Neural cell (in vitro differentiated cells): Measurements from ENCODE around the gene C1orf210. TPM values are rescaled to one million over a fixed set of nuclear protein-coding genes. Genes with fewer than 3 reads are reported as not detected.

ENCODE experiments used
- H2AFZ ChIP-seq: fragments of 200-600, 300-800 bp; sonication (generic), shearing (Covaris generic); 2 replicates; pipeline ENCODE4 v1.6.0; 2014; ENCODE audit warnings: low read depth, mild to moderate bottlenecking, antibody characterized with exemption, low read length, moderate library complexity
- H3F3A ChIP-seq: fragments of 200-600 bp; shearing (Covaris generic); 2 replicates; pipeline ENCODE4 v1.6.1; 2016; ENCODE audit warnings: mild to moderate bottlenecking, moderate library complexity, mixed read lengths, antibody characterized with exemption, low read length; ENCODE audit not compliant: insufficient read depth, poor library complexity, severe bottlenecking
- H3K27ac ChIP-seq: fragments of 200-600, 300-800 bp; sonication (generic), shearing (Covaris generic); 2 replicates; pipeline ENCODE4 v1.5.1; 2014; ENCODE audit warnings: mild to moderate bottlenecking, low read length, moderate library complexity
- H3K27me3 ChIP-seq: fragments of 300-800, 200-600 bp; sonication (generic), shearing (Covaris generic); 2 replicates; pipeline ENCODE4 v1.6.0; 2014; ENCODE audit warnings: mild to moderate bottlenecking, low read depth, low read length, moderate library complexity; ENCODE audit not compliant: insufficient read depth
- H3K36me3 ChIP-seq: fragments of 300-800, 200-600 bp; sonication (generic), shearing (Covaris generic); 2 replicates; pipeline ENCODE4 v1.5.1; 2014; ENCODE audit warnings: mild to moderate bottlenecking, antibody characterized with exemption, low read length, moderate library complexity; ENCODE audit not compliant: insufficient read depth
- H3K4me2 ChIP-seq: fragments of 300-800, 200-600 bp; sonication (generic), shearing (Covaris generic); 2 replicates; pipeline ENCODE4 v1.6.0; 2014; ENCODE audit warnings: mild to moderate bottlenecking, low read length
- H3K4me3 ChIP-seq: fragments of 300-800, 200-600 bp; sonication (generic), shearing (Covaris generic); 2 replicates; pipeline ENCODE4 v1.5.1; 2014; ENCODE audit warnings: mild to moderate bottlenecking, low read length, moderate library complexity
- H3K79me2 ChIP-seq: fragments of 200-600 bp; shearing (Covaris generic); replicated peaks from 2 replicates; pipeline ENCODE4 v1.6.0; 2014; ENCODE audit warnings: mild to moderate bottlenecking, low read length, moderate library complexity; ENCODE audit not compliant: insufficient read depth
- H3K9ac ChIP-seq: fragments of 300-800, 200-600 bp; sonication (generic), shearing (Covaris generic); 2 replicates; pipeline ENCODE4 v1.6.1; 2016; ENCODE audit warnings: mild to moderate bottlenecking, low read length, mixed read lengths
- H3K9me2 ChIP-seq: fragments of 200-600 bp; shearing (Covaris generic); 2 replicates; pipeline ENCODE4 v1.6.1; 2016; ENCODE audit warnings: mild to moderate bottlenecking, low read length, mixed read lengths; ENCODE audit not compliant: insufficient read depth
- H3K9me3 ChIP-seq: fragments of 200-600, 300-800 bp; sonication (generic), shearing (Covaris generic); 2 replicates; pipeline ENCODE4 v1.6.1; 2016; ENCODE audit warnings: mild to moderate bottlenecking, mixed run types, low read length, moderate library complexity, mixed read lengths
- H4K20me1 ChIP-seq: fragments of 200-600 bp; shearing (Covaris generic); 2 replicates; pipeline ENCODE4 v1.6.1; 2016; ENCODE audit warnings: mild to moderate bottlenecking, mixed run types; ENCODE audit not compliant: insufficient read depth
- CTCF ChIP-seq: fragments of 450-650 bp; IDR thresholded peaks from 2 replicates; pipeline ENCODE4 v1.5.1; 2014; ENCODE audit warnings: antibody characterized with exemption, mild to moderate bottlenecking, moderate library complexity; ENCODE audit not compliant: poor library complexity, severe bottlenecking
- EP300 ChIP-seq: fragments of 450-650 bp; conservative IDR thresholded peaks from 2 replicates; pipeline ENCODE4 v1.6.1; 2014; ENCODE audit warnings: antibody characterized with exemption, mild to moderate bottlenecking, moderate library complexity; ENCODE audit not compliant: poor library complexity, severe bottlenecking
- EZH2 ChIP-seq: fragments of 200-600, 300-800 bp; shearing (Covaris generic), sonication (generic); IDR thresholded peaks from 2 replicates; pipeline ENCODE4 v1.6.1; 2014; ENCODE audit warnings: antibody characterized with exemption, low read length, borderline replicate concordance, mild to moderate bottlenecking; ENCODE audit not compliant: insufficient read depth, poor library complexity, severe bottlenecking
- MXI1 ChIP-seq: fragments of 450-650 bp; conservative IDR thresholded peaks from 2 replicates; pipeline ENCODE4 v1.6.1; 2014; ENCODE audit warnings: antibody characterized with exemption, mild to moderate bottlenecking; ENCODE audit not compliant: poor library complexity, severe bottlenecking
- POLR2AphosphoS5 ChIP-seq: IDR thresholded peaks from 2 replicates; pipeline ENCODE4 v1.6.1; 2012
- RAD21 ChIP-seq: fragments of 450-650 bp; conservative IDR thresholded peaks from 2 replicates; pipeline ENCODE4 v1.6.1; 2014; ENCODE audit warnings: antibody characterized with exemption, mild to moderate bottlenecking, moderate library complexity
- REST ChIP-seq: IDR thresholded peaks from 2 replicates; pipeline ENCODE4 v1.6.1; 2012; ENCODE audit warnings: borderline replicate concordance
- SMC3 ChIP-seq: fragments of 450-650 bp; conservative IDR thresholded peaks from 2 replicates; pipeline ENCODE4 v1.6.1; 2014; ENCODE audit warnings: antibody characterized with exemption, mild to moderate bottlenecking, moderate library complexity; ENCODE audit not compliant: poor library complexity
- TAF1 ChIP-seq: IDR thresholded peaks from 2 replicates; pipeline ENCODE4 v1.6.1; 2012; ENCODE audit warnings: low read depth
- polyA minus RNA-seq: library from RNA; depleted of rRNA, polyadenylated mRNA; stranded (reverse); fragments of >200 nt; gene quantifications from 2 replicates; pipeline ENCODE4 v1.2.3, GENCODE V29; 2014
- polyA plus RNA-seq: library from polyadenylated mRNA; depleted of rRNA; stranded (reverse); fragments of >200 nt; gene quantifications from 2 replicates; pipeline ENCODE4 v1.2.3, GENCODE V29; 2014

The C1orf210 gene
- not detected in 2 replicates for polyA plus RNA-seq
- polyA minus RNA-seq = not detected in 2 replicates

- H3K9ac ChIP-seq = no peak within 1 kb of the TSS
- no peaks in the 10 kb centered on the region for H3K79me2 ChIP-seq
- H3K27me3 ChIP-seq = no peaks in the 10 kb centered on the region
- no peak within 1 kb of the TSS for H3K27ac ChIP-seq
- no peaks in the 10 kb centered on the region for H3K9me3 ChIP-seq
- no peak for TF ChIP-seq CTCF
- no peak for TF ChIP-seq EZH2
- TF ChIP-seq EP300 = no peak
- TF ChIP-seq REST = no peak
- no peak for TF ChIP-seq MXI1
- TF ChIP-seq RAD21 = no peak
- TF ChIP-seq POLR2AphosphoS5 = no peak
- TF ChIP-seq TAF1 = no peak
- no peak for TF ChIP-seq SMC3
- H2AFZ ChIP-seq = no peak within 1 kb of the TSS
- no peaks in the 10 kb centered on the region for H4K20me1 ChIP-seq
- no peaks in the 10 kb centered on the region for H3K9me2 ChIP-seq
- H3K4me3 ChIP-seq = no peak within 1 kb of the TSS
- H3F3A ChIP-seq = no peaks in the 10 kb centered on the region
- no peaks in the 10 kb centered on the region for H3K36me3 ChIP-seq
- no peak within 1 kb of the TSS for H3K4me2 ChIP-seq
Observed at GRCh38 chr1:43285269-43285990, at the start of gene C1orf210. TSS of gene C1orf210 (minus strand) at chr1:43285581. CDS start at chr1:43283270, 2,311 bp downstream.

- no peaks in the 10 kb centered on the region for H3K9me3 ChIP-seq
- H3K9me2 ChIP-seq = no peaks in the 10 kb centered on the region
- H3K9ac ChIP-seq = no peak overlapping the region
- H3F3A ChIP-seq = no peaks in the 10 kb centered on the region
- no peak overlapping the region for H3K27ac ChIP-seq
- H3K27me3 ChIP-seq = no peaks in the 10 kb centered on the region
- H2AFZ ChIP-seq = no peak overlapping the region
- H3K79me2 ChIP-seq = no peaks in the 10 kb centered on the region
- H4K20me1 ChIP-seq = no peaks in the 10 kb centered on the region
- TF ChIP-seq REST = no peak
- no peak for TF ChIP-seq RAD21
- no peak for TF ChIP-seq POLR2AphosphoS5
- TF ChIP-seq EP300 = no peak
- no peak for TF ChIP-seq EZH2
- no peak for TF ChIP-seq SMC3
- TF ChIP-seq CTCF = no peak
- TF ChIP-seq TAF1 = no peak
- no peak for TF ChIP-seq MXI1
- no peak overlapping the region for H3K4me3 ChIP-seq
- no peak overlapping the region for H3K4me2 ChIP-seq
- no peaks in the 10 kb centered on the region for H3K36me3 ChIP-seq
Observed at GRCh38 chr1:43334453-43335205, 49.2 kb upstream of the C1orf210 start.
